ENCODE data around the gene OR1L8.
"Not testable (repeated sequence)": the region's sequence is repeated elsewhere in the genome, so short reads cannot be mapped to it uniquely, and the experiment has no call there.

Gene OR1L8, protein sequence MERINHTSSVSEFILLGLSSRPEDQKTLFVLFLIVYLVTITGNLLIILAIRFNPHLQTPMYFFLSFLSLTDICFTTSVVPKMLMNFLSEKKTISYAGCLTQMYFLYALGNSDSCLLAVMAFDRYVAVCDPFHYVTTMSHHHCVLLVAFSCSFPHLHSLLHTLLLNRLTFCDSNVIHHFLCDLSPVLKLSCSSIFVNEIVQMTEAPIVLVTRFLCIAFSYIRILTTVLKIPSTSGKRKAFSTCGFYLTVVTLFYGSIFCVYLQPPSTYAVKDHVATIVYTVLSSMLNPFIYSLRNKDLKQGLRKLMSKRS

DNA sequence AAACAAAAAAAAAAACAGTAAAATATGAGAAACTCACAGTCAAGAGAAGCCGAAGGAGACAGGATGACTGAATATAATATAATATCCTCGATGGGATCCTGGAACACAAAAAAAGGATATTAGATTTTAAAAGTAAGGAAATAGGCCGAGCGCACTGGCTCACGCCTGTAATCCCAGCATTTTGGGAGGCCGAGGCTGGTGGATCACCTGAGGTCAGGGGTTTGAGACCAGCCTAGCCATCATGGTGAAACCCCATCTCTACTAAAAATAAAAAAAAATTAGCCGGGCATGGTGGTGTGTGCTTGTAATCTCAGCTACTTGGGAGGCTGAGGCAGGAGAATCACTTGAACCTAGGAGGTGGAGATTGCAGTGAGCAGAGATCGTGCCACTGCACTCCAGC, at the start of gene OR1L8:
Gene OR1L8 (minus strand): TSS at position 101 of the 400 bp plus-strand sequence. CDS start 14,907 bp downstream, outside the sequence.
- DNase-seq: not testable (repeated sequence)

DNA sequence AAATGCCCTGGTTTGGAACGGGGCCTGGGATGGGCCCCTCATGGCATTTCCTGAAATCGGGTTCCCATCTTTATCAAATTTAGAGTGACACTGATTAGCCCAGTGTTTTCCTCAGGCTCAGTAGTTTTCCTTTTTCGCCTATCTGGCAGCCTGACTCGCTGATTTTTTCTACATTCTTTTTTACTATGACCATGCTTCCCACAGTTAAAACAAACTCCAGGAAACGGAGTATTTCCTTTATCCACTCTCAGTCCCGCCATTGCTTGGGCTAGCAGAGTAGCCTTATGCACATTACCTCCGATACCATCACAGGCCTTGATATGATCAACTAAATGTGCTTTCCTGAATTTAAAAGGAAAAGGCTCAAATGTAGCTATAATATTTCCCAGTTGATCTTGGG, 36.8 kb upstream of the OR1L8 start:
- DNase-seq: no peak

DNA sequence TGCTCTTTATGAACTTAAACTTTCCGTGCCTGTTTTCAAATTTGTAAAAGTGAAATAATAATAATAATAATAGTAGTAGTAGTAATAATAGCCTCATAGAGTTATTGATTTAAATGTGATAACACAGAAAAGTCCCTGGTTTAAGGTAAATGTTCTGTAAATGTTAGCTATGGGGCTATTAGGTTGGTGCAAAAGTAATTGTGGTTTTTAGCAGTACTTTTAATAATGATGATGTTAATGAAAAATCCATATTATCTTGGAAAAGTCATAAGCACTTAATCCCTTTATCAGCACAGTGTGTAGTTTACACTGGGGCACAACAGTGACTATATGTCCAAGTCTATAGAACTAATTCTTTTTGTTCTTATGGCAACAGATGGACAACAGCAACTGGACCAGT, 31.2 kb upstream of the OR1L8 start, which contains the start of gene OR1Q1:
Gene OR1Q1 (plus strand): TSS at position 377 of the 400 bp plus-strand sequence. CDS start 0 bp downstream, at position 377.
- DNase-seq: no peak

DNA sequence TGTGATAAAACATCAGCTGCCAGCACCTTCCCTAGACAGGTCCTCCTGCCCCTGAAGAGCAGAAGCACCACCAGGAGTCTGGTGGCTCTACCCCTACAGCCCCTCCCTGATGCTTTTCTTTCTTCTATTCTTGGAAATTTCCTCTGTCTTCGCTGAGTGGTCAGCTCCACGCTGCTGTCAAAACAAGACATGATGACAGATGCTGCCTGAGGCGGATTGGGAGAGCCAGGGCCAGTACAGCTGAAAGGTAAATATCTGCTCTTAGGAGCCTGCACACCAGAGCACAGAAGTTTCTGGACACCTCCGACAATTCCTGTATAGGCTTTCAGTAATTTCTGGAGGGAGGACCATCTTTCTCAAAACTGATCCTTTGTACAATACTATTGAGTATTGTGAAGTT, 26.6 kb upstream of the OR1L8 start:
- no peak for DNase-seq

DNA sequence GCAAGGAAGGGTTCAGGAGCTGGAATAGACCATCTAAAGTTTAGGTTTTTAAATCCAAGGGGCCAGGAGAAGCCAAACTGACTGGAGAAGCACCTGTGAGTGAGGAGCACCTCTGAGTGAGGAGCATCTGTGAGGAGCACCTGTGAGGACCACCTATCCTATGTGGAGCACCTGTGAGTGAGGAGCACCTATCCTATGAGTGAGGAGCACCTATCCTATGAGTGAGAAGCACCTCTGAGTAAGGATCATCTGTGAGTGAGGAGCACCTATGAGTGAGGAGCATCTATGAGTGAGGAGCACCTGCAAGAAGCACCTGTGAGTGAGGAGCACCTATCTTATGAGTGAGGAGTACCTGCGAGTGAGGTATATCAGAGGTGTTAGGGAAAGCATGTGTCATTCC, 23.4 kb upstream of the OR1L8 start:
- no peak for DNase-seq

DNA sequence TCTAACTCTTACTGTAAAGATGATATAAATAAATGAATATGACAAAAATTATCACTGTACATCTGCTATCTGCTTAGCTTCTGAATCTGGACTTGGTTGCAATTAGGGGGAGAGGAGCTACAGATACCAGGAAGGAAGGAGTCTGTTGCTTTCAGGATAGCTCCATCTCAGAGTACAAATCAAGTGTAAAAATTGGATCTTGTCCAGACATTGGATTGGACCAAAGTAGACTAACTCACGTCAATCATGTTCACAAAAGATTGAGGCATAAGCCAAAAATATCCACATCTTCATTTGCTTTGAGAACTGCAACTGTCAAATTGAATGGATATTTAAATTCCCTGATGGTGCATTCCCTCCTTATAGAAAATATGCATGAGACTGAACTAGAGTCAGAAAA, 22.5 kb upstream of the OR1L8 start:
- DNase-seq: no peak

DNA sequence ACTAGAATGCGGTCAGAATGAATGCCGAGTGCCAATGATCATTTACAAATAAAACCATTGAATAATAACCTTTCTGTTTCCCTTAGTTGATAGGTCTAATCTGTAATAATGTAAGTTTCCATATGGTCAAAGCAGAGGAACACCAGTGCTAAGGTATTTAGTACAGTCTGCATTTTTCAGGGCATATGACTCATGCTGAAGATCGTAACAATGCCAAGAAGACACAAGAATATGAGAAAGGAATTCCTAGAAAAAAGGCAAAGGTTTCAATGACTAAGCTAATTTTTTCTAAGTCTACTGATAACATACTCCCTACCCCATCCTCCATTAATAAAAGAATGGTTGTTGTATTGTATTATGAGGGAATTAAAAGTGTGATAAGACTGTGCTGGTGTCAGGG, 2.8 kb downstream of the OR1L8 start:
- no peak for DNase-seq

DNA sequence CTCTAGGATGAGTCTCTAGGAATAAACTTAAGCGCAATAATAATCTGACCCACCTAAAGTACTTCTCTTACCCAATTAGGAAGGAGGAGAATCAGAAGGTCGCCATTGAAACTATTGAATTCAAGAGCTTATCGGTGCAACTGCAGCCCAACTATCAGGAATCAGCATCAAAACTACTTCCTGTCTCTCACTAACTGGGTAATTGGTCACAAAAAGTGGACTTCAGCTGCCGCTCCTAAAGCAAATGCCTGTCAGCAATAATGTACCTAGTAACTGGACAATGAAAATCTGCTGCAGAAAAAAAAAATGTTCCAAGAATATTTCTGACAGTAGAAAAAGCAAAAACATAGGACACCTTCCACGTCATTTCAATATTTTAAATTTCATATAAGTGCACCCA, 3.3 kb downstream of the OR1L8 start:
- DNase-seq: no peak

DNA sequence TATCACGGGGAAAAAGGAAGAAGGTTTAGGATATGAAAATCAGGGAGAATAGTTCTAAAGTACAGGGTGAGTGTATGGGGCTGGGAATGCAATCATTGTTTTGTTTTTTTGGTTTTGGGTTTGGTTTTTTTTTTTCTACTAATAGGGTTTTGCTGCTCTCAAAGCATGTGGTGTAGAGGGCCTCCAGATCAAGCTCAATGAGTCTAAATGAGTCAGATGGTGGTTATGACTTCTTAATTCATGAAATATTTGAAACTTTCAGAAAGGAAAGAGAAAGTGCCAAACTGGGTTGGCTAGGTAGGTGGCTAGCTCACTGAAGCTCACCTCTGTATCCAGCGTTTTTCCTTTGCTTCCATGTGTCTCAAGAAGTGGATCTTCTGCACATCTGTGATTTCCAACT, 10.7 kb downstream of the OR1L8 start:
- no peak for DNase-seq

DNA sequence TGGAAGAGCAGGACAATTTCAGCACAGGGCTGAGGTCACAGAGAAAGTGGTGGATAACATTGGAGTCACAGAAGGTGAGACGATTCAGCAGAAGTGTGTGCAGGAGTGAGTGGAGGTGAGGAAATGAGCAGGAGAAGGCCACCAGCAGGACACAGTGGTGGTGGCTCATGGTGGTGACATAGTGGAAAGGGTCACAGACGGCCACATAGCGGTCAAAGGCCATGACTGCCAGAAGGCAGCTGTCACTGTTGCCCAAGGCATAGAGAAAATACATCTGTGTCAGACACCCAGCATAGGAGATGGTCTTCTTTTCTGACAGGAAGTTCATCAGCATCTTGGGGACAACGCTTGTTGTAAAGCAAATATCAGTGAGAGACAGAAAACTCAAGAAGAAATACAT, 15.3 kb downstream of the OR1L8 start:
- DNase-seq: no peak

DNA sequence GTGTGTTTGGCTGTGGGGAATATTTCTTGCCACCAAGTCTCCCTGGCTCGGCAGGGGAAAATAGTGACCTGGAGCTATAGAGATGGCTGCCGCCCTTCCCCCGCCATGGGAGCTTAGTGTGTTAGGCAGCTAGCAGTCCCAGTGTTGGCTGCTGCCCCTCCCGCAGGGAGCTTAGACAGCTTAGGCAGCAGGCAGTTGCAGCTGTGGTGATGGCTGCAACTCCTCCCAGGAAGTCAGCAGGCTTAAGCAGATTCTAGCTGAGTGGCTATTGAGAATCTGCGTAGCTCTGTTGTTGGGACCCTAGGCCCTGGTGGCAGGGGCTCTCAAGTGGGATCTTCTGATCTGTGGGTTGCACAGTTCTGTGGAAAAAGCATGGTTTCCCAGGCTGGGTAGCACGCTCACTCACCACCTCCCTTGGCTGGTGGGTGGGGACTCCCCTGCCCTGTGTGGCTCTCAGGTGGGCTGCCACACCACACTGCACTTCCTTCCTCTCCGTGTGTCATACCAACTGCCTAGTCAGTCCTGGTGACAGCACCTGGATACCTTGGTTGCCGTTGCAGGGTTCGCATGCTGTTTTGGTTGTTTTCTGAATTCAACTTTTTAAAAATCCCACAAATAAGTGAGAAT, 20.9 kb downstream of the OR1L8 start:
- DNase-seq: no peak

DNA sequence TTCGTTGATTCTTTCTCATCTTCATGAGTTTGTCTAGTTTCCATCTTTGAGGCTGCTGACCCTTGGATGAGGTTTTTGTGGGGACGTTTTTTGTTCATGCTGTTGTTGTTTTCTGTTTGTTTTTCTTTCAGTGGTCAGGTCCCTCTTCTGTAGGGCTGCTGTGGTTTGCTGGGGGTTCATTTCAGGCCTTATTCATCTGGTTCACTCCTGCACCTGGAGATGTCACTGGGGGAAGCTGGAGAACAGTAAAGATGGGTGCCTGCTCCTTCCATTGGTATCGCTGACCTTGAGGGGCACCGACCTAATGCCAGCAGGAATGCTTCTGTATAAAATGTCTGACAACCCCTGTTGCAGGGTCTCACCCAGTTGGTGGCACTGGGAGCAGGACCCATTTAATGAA, 21.7 kb downstream of the OR1L8 start:
- no peak for DNase-seq

DNA sequence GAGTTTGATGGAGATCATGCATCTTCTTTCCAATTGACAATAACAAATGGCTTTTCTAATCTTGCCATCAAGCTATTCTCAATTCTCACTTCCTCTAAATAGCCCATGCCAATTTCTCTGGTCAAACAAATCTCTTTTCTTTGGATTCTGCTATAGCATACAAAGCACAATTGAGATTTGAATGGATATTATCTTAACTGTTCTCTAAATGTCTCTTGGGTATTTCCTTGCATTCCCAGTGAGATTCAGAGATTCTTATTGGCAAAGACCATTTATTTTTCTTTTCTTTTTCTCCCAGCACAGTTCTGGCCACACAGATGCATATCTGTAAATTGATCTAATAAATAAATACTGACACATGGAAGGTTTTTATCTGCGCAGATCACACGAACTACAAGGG, 30.4 kb downstream of the OR1L8 start, which contains the start of gene OR1N2:
Gene OR1N2 (plus strand): TSS at position 301 of the 400 bp plus-strand sequence. CDS start 100 bp downstream, outside the sequence.
- no peak for DNase-seq

DNA sequence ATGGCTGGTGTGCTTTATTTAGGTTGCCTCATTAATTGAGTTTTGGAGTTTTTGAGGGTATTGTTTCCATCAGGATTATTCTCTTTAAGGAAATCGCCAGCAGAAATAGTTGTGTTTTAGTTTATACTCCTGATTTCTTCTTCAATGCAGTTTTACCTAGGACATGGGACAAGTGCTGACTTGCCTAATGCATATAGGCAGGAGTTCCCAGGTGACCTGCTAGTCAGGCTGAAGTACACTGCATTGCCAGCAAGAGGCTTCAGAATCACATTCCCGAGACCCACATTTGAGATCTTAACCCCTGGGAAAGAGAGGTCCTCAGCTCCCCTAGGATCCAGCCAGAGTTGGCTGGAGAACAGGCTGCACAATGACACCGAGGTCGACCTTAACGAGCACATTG, 31.8 kb downstream of the OR1L8 start:
- no peak for DNase-seq

DNA sequence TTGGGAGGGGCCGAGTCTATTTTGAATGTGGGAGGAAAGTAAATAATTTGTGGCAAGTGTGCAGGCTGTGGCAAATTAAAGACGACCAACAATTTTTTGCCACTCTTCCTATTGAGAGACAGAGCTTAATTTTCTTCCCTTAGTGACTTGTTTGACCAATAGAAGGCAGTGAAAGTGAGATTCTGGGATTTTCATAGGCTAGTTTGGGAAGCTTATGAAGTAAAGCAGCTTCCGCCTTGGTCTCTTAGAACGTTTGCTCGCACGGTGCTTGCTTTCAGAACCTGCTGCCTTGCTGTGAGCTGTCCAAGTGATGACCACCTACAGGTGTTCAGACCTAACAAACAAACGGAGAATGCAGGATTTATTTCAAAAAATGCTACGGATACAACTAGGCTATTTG, 37.0 kb downstream of the OR1L8 start:
- DNase-seq: no peak

DNA sequence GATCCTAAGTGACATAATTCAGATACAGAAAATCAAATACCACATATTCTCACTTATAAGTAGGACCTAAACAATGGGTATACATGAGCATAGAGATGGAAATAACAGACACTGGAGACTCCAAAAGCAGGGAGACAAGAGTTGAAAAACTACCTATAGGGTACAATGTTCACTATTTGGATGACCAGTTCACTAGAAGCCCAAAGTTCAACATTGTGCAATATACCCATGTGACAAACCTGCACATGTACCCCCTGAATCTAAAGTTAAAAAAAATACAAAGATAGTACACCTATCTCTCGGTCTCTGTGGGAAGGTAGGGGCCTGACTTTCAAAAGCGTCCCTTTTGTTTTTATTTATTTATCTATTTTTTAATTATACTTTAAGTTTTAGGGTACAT, 44.4 kb downstream of the OR1L8 start:
- no peak for DNase-seq

DNA sequence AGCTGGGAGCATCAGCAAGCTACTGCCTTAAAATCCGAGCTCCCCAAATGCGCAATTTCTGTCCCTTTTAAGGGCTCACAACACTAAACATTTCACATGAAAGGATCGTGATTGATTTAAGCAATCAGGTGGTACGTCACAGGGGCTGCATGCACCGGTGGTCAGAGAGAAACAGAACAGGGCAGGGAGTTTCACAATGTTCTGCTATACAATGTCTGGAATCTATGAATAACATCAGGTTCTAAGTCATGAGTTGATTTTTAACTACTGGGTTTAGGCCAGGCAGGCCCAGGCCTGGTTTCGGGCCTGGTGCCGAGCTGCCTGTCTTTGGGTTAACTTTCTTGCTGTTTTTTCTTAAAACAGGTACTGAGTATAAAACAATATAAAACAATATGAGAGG, 46.1 kb downstream of the OR1L8 start:
- DNase-seq: not testable (repeated sequence)

DNA sequence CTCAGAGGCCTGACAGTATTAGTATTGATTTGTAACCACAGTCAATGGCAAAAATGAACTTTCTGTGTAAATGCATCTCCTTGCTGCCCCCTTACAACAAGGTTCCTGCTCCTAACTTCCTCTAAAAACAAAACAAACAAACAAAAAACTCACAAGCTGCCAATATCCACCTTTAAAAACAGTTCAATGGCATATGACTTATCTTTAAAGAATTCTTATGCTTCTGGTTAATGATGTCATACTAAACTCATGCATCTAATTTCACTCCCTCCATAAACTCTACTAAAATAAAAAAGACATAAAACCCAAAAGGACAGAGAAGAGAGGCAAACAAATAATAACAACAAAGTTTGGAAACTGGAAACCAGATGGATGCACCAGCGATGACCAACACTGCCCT, 47.0 kb downstream of the OR1L8 start:
- no peak for DNase-seq

DNA sequence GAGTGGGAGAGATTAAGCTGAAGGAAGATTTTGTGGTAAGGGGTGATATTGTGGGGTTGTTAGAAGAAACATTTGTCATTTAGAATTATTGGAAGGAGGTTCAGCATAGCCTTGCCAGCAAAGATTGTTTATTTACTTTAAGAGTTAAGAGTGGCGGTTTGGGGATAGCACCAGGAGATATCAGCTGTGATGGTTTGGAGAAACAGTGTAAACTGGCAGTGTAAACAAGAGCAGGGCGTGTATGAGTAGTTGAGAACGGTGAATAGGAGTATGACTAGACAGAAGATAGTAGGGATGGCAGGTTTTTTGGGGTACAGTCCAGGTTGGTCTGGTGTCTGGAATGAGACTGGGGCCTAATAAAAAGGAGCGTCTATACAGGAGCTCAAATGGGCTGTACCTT, 52.0 kb downstream of the OR1L8 start:
- DNase-seq: not testable (repeated sequence)

DNA sequence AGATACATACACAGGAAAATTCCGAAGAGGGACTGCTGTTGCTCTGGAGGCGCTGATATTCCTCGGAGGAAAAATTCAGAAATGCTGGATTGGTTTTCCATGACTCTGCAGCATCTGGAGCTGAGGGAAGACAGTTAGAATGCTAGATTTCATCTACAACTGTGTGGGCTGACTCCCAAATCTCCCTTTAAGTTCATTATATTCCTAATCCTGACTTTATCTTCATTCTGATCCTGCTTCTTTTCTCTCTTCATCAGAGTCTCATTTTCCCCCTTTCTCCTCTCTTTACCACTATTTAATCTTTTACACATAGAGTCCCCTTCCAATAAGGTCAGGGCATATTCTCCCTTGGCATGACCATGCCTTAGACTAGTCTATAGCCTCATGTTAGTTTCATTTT, 56.0 kb downstream of the OR1L8 start, which contains the start of gene OR1N1:
Gene OR1N1 (minus strand): TSS at position 101 of the 400 bp plus-strand sequence. CDS start 0 bp downstream, at position 101.
- DNase-seq: no peak

DNA sequence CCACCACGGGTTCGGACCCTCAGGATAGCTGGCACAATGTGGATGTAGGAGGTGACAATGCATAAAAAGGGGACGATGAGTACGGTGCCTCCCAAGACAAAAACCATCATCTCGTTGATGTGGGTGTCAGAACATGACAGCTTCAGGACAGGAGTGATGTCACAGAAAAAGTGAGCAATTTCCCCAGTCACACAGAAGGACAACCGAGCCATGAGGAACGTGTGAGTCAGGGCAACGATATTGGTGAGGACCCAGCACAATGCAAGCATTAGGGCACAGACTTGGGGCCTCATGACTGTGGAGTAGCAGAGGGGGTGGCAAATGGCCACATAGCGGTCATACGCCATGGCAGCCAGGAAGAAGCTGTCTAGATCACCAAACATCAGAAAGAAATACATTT, 56.6 kb downstream of the OR1L8 start:
- no peak for DNase-seq

DNA sequence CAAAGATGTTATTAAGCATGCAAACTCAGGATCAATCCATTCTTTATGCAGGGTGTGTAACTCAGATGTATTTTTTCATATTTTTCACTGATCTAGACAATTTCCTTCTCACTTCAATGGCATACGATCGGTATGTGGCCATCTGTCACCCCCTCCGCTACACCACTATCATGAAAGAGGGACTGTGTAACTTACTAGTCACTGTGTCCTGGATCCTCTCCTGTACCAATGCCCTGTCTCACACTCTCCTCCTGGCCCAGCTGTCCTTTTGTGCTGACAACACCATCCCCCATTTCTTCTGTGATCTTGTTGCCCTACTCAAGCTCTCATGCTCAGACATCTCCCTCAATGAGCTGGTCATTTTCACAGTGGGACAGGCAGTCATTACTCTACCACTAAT, 63.8 kb downstream of the OR1L8 start:
- no peak for DNase-seq

DNA sequence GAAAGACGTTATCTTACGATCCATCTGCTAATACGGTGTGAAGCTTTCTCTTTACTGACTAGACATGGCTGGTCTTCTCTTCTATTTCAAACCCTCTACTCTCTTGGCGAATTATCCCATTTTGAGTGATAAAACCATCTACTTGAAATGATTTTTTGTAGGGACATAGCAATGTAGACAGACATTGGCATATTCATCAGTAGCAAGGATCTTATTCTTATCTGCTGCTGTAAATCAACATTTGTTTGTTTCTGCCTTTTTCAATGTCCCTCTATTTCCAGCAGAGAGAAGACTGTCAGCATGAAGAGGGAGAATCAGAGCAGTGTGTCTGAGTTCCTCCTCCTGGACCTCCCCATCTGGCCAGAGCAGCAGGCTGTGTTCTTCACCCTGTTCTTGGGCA, 64.3 kb downstream of the OR1L8 start, which contains the start of gene OR1J4:
Gene OR1J4 (plus strand): TSS at position 301 of the 400 bp plus-strand sequence. CDS start 0 bp downstream, at position 301.
- no peak for DNase-seq

DNA sequence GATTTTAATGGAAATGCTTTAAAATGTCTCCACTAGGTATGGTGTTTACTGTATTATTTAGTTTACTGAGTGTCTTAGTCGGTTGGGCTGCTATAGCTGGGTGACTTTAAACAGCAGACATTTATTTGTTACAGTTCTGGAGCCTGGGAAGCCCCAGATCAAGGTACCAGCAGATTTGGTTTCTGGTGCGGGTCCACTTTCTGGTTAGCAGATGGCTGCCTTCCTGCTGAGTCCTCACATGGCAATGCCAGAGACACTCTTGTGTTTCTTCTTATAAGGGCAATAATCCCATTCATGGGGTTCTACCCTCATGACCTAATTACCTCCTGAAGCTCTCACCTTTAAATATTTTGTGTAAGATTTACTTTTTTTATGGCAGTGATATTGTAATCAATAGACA, 65.0 kb downstream of the OR1L8 start:
- no peak for DNase-seq

Data from NCI-H2029 treated with DMSO at 0.1 percent for 48 hours (cell line).